GM12892 (cell line): ENCODE measurements around the gene UIMC1.

ENCODE experiments used
- POLR2A ChIP-seq: IDR thresholded peaks from 2 replicates; pipeline ENCODE4 v1.6.1; 2011; ENCODE audit warnings: low read depth, low read length, control low read depth
- TAF1 ChIP-seq: IDR thresholded peaks from 2 replicates; pipeline ENCODE4 v1.6.1; 2011; ENCODE audit warnings: low read depth, mild to moderate bottlenecking, control low read depth, low read length, borderline replicate concordance

DNA sequence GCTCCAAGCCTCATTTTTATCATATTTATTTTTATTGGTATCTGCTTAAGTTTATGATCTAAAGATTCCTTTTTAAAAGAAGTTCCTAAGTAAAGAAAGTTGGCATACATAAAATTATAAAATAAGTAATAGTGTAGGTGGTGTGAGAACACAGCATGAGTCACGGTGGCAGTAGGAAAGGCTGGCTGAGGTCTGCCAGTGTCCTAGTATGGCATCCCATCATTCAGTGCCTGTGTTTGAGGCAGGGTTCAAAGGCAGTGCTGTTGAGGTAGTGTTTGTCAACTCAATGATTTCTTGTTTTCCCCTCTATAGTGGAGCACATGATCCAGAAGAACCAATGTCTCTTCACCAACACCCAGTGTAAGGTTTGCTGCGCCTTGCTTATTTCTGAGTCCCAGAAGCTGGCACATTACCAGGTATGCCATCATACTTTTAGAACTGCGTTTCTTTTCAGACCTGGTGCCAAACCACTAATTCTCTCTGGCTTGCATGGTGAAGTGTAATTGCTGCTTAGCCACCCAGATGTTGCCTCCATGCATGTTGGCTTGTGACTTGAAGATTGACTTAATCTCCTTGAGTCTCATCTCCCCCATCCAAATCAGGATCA, 34.3 kb upstream of the UIMC1 start:
- TF ChIP-seq TAF1 (no peak), POLR2A (no peak)
